WERI-Rb-1 (cell line): Measurements from ENCODE around the gene COL5A2.

Source experiments
- DNase-seq: peaks from one replicate; pipeline ENCODE4 v3.0.0-alpha.2; 2020
- H3K27ac ChIP-seq: fragments of 250-450 bp; sonication (Bioruptor Pico); 2 replicates; pipeline ENCODE4 v1.5.1; 2020; ENCODE audit warnings: mild to moderate bottlenecking, moderate library complexity
- H3K27me3 ChIP-seq: fragments of 250-450 bp; sonication (Bioruptor Pico); 2 replicates; pipeline ENCODE4 v1.5.1; 2021; ENCODE audit warnings: mild to moderate bottlenecking, low read depth, moderate library complexity; ENCODE audit not compliant: insufficient read depth, severe bottlenecking
- H3K36me3 ChIP-seq: fragments of 250-450 bp; sonication (Bioruptor Pico); 2 replicates; pipeline ENCODE4 v1.5.1; 2020; ENCODE audit warnings: mild to moderate bottlenecking, moderate library complexity
- H3K4me3 ChIP-seq: 2 replicates; pipeline ENCODE4 v1.5.1; 2011; ENCODE audit warnings: low read depth, mild to moderate bottlenecking, control low read depth, low read length
- H3K9me3 ChIP-seq: fragments of 250-450 bp; sonication (Bioruptor Pico); 2 replicates; pipeline ENCODE4 v1.5.1; 2021; ENCODE audit warnings: mild to moderate bottlenecking, moderate library complexity; ENCODE audit not compliant: severe bottlenecking
- CTCF ChIP-seq: IDR thresholded peaks from 2 replicates; pipeline ENCODE4 v1.5.1; 2011; ENCODE audit warnings: low read depth, mild to moderate bottlenecking, control low read depth, inconsistent platforms, low read length

The COL5A2 gene

DNA sequence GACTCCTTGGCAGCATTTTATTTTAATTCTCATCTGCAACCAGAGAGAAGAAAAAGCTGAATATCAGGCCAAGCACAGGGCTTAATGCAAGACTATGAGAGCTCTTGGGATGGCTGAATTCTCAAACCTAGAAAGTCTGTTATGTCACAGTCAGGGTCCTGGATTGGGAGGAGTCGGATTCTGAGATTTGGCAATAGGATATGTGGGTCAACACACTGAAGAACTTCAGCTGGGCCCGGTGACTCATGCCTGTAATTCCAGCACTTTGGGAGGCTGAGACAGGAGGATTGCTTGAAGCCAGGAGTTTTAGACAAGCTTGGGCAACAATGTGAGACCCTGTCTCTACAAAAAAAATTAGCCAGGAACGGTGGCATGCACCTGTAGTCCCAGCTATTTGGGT lies 103.0 kb downstream of the COL5A2 start:
- Histone ChIP-seq H3K4me3 (no peak overlapping the region), H3K27me3 (no peaks in the 10 kb centered on the region), H3K9me3 (no peaks in the 10 kb centered on the region), H3K36me3 (no peaks in the 10 kb centered on the region), H3K27ac (no peak overlapping the region)
- TF ChIP-seq CTCF, result no peak
- DNase-seq, result no peak

- Histone ChIP-seq H3K36me3 (no peaks in the 10 kb centered on the region), H3K27ac (no peak overlapping the region), H3K4me3 (no peak overlapping the region), H3K27me3 (no peaks in the 10 kb centered on the region), H3K9me3 (no peaks in the 10 kb centered on the region)
- no peak for TF ChIP-seq CTCF
- no peak for DNase-seq
These were observed 103.4 kb downstream of the COL5A2 start for GRCh38 chr2:189076120-189076519.

DNA sequence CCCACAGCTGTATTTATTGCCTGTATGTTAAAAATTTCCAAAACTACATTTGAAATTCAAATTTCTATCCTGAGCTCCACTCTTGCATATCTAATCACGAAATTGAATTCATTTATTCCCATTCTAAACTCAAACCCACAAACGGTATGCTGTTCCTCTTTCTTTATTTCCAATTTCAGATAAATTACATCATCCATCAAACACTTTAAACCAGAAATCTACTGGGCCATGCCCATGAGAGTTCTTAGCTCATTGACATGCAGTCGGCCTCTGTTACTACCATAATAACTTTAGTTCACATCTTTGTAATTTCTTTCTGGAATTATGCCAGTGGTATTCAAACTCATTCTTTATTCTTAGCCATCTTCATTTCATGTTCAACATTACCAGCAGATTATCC lies 105.1 kb downstream of the COL5A2 start:
- DNase-seq, result no peak
- Histone ChIP-seq H3K36me3 (no peaks in the 10 kb centered on the region), H3K27ac (no peak overlapping the region), H3K4me3 (no peak overlapping the region), H3K9me3 (no peaks in the 10 kb centered on the region), H3K27me3 (no peaks in the 10 kb centered on the region)
- TF ChIP-seq CTCF, result no peak

DNA sequence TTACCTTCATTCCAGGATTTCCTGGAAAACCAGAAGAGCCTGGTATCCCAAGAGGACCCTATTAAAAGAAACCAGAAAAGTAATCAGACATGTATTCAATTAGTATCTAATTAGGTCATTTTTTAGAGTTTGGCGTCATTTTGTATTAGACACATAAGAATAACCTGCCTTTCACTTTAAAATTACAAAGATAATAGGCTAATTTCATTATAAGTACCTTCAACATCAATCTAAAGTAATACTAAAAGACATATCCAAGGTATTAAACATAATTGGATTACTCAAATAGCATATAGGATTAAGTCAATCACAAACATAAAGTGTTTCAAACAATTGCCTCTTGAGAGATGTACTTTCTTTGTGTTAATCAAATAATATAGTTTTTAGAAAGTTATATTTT lies 107.5 kb downstream of the COL5A2 start:
- no peak for DNase-seq
- no peaks in the 10 kb centered on the region for H3K9me3 ChIP-seq
- H3K27ac ChIP-seq, result no peak overlapping the region
- no peak for TF ChIP-seq CTCF
- H3K36me3 ChIP-seq, result no peaks in the 10 kb centered on the region
- H3K27me3 ChIP-seq, result no peaks in the 10 kb centered on the region
- H3K4me3 ChIP-seq, result no peak overlapping the region

- Histone ChIP-seq H3K4me3 (no peak overlapping the region), H3K27me3 (no peaks in the 10 kb centered on the region), H3K36me3 (no peaks in the 10 kb centered on the region), H3K9me3 (no peaks in the 10 kb centered on the region), H3K27ac (no peak overlapping the region)
- no peak for TF ChIP-seq CTCF
- DNase-seq, result no peak
These were observed 109.5 kb downstream of the COL5A2 start for GRCh38 chr2:189069855-189070619.

DNA sequence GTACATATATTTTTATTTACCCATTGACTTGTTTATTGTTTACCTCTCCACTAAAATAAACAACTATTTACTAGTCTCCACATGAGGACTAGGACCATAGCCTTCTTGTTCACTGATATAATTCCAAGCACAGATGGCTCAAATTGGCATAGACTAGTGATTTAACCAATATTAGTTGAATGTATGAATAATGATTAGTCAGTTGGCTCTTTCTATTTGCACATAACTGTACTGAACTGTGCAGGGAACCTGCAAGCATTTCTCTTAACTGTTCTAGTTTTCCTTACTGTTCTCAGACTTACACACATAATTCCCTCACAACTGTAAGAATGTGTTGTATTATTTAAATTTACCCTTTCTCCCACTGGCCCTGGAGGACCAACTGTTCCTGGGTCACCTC lies 113.5 kb downstream of the COL5A2 start:
- no peak overlapping the region for H3K27ac ChIP-seq
- no peak overlapping the region for H3K4me3 ChIP-seq
- no peaks in the 10 kb centered on the region for H3K27me3 ChIP-seq
- no peaks in the 10 kb centered on the region for H3K36me3 ChIP-seq
- DNase-seq, result no peak
- no peaks in the 10 kb centered on the region for H3K9me3 ChIP-seq
- TF ChIP-seq CTCF, result no peak
